HG03457 (cell line): ENCODE measurements around the gene SPRED3.
"Not testable (repeated sequence)": the region's sequence is repeated elsewhere in the genome, so short reads cannot be mapped to it uniquely, and the experiment has no call there.

Experiments
- ATAC-seq: cut with Tn5 transposase; IDR thresholded peaks from one replicate; pipeline ENCODE4 v1.9.1; 2021; ENCODE audit warnings: moderate number of reproducible peaks; ENCODE audit not compliant: unreplicated experiment

Gene SPRED3

GRCh38 chr19:38388349-38389100 is at the start of gene SPRED3:
TSS of gene SPRED3 (plus strand) at chr19:38388697. CDS start at chr19:38390303, 1,606 bp downstream.
- no peak for ATAC-seq

DNA sequence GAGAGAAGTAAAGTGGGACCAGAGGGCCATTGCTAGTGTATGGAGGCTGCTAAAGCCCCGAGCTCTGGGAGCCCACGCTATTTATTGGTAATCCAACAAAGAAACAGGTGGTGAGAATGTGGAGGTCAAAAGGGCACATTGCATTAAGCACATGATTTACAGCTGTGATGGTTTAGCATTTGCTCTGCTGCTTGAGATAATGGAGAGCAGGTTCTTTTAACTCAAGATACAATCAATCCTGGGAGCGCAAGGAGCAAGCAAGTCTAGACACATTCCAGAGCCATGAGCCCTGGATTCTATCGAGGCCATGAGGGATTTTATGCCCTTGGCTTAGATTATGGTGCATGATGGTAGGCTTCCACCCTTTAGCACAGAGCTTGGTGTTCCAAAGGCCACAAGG is 49.5 kb upstream of the SPRED3 start:
- ATAC-seq = not testable (repeated sequence)

GRCh38 chr19:38340927-38341326 is 47.6 kb upstream of the SPRED3 start:
- no peak for ATAC-seq

DNA sequence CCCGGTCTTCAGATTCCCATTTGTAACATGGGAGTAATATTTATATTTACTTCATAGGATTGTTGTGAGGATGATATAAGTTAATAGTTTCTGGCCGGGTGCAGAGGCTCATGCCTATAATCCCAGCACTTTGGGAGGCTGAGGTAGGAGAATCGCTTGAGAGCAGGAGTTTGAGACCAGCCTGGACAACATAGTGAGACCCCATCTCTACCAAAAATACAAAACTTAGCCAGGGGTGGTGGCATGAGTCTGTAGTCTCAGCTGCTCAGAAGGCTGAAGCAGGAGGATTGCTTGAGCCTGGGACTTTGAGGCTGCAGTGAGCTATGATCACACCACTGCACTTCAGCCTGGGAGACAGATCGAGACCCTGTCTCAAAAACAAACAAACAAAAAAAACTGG is 41.7 kb upstream of the SPRED3 start:
- ATAC-seq = no peak

DNA sequence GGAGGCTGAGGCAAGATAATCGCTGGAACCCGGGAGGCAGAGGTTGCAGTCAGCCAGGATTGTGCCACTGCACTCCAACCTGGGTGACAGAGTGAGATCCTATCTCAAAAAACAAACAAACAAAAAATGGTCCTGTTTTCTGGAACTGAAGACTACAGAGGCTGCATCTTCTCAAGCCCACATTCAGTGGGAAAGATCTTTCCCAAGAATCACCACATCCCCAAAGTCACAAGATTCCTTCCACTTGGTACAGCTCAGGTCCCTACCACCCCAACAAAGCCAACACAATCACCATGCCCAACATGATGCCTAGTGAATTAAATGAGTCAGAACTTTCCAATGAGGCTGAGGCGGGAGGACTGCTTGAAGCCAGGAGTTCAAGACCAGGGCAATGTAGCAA is 37.6 kb upstream of the SPRED3 start:
- no peak for ATAC-seq

GRCh38 chr19:38351865-38352395 is 36.6 kb upstream of the SPRED3 start:
- ATAC-seq = no peak

- ATAC-seq = no peak
Measured at GRCh38 chr19:38352611-38353010, 35.9 kb upstream of the SPRED3 start.

- ATAC-seq = no peak
Measured at GRCh38 chr19:38355728-38356725, 32.5 kb upstream of the SPRED3 start.

DNA sequence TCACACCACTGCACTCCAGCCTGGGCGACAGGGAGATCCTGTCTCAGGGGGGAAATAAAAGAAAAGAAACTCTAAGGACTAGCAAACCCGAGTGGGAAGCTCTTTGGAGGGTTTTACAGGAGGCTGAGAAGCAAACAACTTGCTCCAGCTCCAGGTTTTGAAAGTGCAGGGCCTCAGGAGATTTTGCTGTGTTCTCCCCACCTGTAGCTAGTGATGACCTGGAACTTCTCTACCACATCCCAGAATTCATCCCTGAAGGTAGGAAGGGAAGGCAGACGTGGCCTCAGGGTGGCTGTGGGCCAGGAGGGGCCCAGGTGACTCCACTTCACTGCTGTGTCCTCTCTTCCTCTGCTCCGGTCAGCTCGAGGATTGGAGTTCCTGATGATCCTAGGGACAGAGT is 30.4 kb upstream of the SPRED3 start:
- ATAC-seq = no peak

DNA sequence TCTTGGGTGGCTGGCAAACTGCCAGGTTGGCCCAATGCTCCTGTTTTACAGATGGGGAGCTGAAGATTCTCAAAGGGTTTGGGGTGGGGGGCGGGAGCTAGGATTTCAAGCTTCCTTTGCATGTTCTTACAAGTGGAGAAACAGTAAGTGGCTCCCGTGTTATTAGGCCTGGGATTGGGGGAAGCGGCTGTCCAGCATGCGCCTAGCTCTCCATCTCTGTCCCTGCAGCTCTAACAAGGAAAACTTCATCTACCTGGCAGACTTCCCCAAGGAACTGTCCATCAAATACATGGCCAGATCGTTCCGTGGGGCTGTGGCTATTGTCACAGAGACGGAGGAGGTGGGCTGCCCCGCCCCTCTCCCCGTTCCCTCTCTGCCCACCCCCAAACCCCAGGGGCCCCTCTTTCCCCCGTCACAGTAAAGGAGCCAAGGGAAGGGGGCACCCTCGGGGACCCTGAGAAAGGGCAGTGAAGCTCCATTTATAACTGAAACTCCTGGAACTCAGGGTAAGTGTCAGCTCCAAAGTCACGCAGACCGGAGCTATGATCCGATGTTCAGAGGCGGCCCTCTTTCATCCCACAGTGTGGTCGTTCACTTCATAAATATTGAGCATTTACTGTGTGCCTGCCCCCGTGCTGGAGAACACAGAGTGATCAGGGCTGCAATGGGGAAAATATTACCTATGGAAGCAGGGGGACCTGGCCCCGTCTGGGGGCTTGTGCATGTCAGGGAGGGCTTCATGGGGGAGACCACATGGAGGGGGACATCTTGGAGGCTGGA is 29.1 kb upstream of the SPRED3 start:
- no peak for ATAC-seq

GRCh38 chr19:38360351-38360750 is 28.1 kb upstream of the SPRED3 start:
- ATAC-seq = no peak

- no peak for ATAC-seq
Measured at GRCh38 chr19:38360839-38361631, 27.5 kb upstream of the SPRED3 start.

DNA sequence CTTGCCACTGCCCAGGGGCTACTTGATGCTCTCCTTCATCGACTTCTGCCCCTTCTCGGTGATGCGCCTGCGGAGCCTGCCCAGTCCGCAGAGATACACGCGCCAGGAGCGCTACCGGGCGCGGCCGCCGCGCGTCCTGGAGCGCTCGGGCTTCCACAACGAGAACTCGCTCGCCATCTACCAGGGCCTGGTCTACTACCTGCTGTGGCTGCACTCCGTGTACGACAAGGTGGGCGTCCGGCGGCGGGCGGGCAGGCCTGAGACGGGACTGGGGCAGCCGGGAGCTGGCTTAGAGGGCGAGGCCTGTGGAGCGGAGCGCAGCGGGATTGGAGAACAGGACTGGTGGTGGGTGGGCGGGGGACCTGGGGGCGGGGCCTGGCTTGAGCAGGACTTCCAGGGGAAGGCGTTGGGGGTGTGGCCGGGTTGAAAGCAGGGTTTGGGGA is 26.8 kb upstream of the SPRED3 start:
- no peak for ATAC-seq

- no peak for ATAC-seq
Measured at GRCh38 chr19:38362076-38362945, 26.2 kb upstream of the SPRED3 start.

GRCh38 chr19:38362946-38363688 is 25.4 kb upstream of the SPRED3 start:
- not testable (repeated sequence) for ATAC-seq

DNA sequence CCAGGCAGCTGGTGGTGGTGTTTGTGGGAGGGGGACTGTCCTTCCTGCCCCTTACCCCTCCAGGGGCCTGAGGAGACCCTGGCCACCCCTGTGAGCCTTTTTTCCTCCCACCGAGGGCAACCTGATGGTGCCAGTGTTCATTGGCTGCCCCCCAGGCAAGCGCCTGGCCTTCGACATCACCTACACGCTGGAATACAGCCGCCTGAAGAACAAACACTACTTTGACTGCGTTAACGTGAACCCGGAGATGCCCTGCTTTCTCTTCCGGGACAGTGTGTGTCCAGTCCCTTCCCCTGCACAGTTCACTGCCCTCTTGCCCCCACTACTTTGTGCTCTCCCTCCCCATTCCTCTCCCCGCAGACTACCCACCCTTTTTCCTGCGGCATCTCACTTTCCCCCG is 21.5 kb upstream of the SPRED3 start:
- ATAC-seq = no peak

- ATAC-seq = no peak
Measured at GRCh38 chr19:38369584-38369983, 18.9 kb upstream of the SPRED3 start.

- ATAC-seq = no peak
Measured at GRCh38 chr19:38370299-38370698, 18.2 kb upstream of the SPRED3 start.
